NCI-H146 treated with DMSO at 0.1 percent for 48 hours (cell line): Measurements from ENCODE around the gene NDUFB4.

ENCODE experiments used
- DNase-seq: peaks from one replicate; lab custom pipeline; 2025; ENCODE audit not compliant: unreplicated experiment; lab: John Stamatoyannopoulos, UW

The NDUFB4 gene

DNA sequence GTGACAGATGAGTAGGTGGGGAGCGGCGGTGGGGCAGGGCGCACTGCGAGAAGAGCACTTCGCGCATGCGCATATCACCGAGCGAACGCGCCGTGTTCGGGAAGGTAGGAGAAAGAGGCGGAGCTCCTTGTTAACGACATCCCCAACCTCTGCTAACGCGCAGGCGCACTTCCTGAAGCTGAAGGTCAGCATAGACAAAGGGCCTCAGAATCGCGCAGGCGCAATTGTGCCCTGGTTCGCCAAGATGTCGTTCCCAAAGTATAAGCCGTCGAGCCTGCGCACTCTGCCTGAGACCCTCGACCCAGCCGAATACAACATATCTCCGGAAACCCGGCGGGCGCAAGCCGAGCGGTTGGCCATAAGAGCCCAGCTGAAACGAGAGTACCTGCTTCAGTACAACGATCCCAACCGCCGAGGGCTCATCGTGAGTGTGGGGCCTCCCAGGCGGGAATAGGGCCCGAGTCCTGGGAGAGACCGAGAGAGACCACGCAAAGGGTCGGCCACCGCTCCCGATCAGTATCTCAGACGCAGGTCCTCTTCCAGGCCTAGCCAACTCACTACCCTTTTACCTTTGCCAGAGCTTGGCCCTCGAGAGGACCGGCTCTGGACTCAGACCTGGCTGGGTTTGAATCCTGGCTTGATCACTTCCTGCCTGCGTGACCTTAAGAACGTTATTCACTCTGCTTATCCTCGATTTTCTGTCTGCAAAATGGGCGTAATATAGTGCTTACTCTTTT lies at the start of gene NDUFB4:
NDUFB4 (plus strand) TSS at position 221 of the 737 bp plus-strand sequence; CDS start at position 245, 24 bp downstream.
- peak; percentile 100 for DNase-seq

DNA sequence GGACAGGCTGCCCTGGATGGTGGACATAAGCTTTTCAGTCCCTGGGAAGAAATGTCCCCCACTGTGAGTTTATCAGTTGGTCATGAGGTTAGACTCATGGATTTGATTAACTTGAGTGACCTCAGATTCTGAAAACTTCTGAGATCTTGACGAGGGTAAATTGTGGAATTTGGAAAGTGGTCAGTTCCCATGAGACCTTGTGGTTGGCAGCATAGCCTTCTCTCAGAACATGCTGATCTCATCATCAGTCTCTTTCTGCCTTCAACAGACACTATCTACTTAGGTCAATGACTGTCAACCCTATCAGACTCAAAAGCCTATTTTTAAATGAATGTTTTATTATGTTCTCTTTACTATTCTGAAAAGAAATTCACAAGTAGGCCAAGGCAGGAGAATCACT lies 45.6 kb upstream of the NDUFB4 start:
- DNase-seq, result no peak

DNA sequence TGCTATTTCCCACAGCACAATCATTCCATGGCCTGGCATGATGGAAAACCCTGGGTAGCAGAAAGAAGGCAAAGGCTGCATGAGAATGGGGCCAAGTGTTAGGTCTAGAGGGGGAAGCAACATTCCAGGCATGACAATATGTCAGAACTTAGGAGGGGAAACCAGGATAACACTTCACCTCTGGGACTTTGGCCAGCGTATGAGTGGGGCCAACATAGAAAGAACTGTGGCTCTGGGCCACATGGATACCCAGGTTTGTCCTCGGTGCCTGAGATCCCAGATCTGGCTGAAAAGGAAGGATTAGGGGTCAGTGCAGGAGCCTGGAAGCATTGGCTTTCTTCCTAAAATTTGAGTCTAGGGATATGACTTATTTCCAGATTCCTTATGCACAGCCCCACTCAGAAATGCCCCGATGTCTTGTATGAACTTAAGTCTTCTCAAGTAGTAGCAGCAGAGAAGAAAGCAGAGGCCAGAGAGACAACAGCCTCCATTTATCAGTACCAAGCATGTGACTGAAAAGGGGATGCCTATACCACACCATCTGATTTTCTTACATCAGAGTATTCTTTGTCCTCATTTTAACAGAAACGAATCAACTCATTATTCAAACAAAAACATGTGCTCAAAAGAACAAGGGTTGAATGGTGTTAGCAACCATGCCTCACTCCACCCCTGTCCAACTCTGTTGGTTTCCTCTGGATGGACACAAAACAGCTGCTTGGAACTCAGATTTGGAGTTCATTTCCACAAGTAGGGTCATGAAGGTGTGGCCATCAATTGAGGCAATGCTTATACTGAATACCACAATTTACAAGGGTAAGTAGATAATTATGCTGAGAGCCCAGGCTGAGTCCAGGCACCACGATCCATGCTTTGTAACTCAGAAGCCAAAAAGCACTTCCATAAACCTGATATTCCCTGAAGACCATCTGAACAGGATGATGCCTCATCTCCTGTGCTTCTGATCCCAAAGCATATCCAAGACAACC lies 43.7 kb upstream of the NDUFB4 start:
- no peak for DNase-seq

DNA sequence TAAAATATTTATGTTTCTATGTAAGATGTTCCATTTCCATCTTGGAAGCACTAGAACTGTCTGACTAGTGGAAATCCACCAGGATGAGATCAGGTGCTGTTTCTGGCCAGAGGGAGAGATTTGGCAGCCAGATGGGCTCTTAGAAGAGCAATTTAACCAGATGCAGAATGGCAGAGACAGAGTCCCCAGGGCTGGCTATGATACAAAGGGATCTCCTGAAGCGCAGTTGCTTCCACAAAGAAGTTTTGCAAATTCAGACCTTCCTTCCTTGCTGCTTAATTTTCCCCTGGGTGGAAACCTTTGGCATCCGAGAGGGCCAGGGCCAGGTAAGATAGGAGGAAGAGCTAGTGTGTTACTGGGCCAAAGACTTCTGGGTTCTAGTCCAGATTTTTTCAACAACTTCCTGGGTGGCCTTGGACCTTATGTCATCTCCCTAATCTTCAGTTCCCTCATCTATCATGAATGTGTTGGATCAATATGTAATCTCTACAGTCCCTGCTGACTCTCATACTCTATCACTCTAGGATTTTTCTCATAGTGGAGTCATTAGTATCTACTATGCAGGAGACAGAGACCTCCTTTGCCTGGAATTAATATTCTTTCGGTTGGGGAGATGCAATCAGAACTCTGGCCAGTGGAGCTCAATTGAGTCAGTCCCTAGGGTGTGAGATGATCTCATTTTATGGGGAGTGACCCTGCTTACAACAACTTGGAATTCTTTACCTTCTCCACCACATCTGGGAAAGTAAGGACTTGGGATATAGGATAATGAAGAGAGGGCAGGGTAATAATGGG lies 41.1 kb upstream of the NDUFB4 start:
- no peak for DNase-seq

DNA sequence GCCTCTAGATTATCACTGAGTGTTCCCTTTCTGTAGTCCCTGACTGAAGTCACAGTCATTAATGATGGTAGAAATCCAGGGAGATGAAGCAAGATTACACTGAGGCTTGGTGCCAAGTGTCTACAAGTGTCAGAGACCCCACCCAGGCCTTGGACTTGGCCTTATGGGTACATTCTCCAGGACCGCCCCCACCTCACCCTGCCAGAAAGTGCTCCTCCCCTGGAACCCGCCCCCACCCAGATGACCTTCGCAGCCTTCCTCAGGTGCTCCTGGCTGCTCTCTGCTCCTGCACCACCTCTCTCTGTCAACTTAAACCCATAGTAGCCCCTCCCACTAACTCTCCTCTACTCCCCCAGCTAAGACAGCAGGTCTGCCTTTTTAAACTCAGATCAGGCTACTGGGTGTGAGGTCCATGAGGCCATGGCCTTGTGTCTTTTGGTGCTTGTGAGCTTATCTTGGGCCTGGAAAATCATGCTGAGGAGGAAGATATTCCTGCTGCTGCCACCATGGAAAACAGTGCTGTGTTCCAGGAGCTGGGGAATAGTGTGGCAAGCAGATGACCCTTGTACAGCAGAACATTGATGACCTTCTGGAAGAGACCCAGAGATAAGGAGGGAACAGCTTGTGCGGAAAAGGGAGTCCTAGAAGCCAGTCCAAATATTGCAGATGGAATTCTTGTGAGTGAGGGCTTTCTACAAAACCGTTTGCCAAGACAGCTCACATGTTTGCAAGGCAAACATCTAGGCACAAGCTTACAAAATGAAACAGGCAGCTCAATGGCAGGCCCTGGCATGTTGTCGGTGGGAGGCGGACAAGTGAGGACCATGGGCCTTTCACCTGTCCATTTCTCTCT lies 40.3 kb upstream of the NDUFB4 start:
- no peak for DNase-seq

GRCh38 chr3:120557115-120557514 lies 39.0 kb upstream of the NDUFB4 start:
- DNase-seq, result no peak

DNA sequence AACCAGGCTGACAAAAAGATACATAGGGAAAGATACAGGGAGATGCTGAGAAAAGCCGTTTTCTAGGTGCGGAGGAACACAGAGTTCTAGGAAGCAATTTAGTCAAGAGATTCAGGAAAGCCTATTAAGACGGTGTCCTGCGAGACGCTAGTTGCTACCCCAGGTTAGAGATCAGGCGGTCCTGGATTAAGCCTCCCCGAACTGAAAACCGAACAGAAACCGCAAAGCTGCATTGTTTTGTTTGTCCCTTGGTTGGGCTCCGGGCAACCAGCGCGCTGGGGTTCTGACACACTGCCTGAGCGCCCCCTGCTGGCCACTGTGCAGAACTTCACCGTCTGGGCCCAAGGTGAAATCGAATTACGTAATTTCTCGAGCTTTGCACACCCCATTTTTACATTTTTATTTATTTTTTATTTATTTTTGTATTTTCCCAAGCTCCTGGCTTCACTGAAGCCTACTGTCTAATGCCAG lies 37.3 kb upstream of the NDUFB4 start:
- peak; percentile 79 for DNase-seq

DNA sequence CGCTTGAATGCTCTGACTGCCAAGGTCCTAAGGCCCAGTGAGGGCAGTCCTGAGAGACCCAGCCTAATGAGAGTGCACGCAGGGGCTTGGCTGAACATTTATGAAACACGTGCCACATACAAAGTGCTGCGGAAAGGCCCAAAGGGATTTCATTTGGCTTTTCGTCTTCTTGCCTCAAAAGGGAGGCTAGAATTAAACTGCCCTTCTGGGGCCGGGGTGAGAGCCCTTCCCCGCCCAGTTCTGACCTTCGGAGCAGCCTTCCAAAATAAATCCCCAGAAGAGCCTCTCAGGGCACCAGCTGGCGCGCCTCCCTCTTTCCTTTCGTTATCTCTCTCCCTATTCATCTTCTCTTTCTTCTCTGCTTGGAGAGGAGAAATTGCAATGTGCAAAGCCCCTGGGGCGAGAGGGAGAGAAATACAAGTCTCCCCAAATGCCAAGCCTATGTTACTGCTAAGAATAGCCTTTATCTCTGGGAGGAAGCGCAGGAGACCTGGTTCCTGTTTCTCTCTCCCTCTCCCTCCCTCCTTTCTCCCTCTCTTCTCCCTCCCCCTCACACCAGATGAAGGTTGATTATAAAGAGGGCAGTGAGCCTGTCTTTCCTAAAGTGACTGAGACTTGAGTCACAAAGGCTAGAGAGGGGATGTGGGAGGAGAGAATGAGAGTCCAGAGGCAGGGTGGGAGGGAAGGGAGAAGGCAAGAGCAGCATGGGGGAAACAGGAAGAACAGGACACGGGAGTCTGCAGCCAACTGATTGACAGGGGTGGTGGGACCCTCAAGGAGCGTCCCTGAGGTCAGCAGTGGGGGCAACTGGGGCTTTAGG lies 36.7 kb upstream of the NDUFB4 start:
- peak; percentile 52 for DNase-seq

DNA sequence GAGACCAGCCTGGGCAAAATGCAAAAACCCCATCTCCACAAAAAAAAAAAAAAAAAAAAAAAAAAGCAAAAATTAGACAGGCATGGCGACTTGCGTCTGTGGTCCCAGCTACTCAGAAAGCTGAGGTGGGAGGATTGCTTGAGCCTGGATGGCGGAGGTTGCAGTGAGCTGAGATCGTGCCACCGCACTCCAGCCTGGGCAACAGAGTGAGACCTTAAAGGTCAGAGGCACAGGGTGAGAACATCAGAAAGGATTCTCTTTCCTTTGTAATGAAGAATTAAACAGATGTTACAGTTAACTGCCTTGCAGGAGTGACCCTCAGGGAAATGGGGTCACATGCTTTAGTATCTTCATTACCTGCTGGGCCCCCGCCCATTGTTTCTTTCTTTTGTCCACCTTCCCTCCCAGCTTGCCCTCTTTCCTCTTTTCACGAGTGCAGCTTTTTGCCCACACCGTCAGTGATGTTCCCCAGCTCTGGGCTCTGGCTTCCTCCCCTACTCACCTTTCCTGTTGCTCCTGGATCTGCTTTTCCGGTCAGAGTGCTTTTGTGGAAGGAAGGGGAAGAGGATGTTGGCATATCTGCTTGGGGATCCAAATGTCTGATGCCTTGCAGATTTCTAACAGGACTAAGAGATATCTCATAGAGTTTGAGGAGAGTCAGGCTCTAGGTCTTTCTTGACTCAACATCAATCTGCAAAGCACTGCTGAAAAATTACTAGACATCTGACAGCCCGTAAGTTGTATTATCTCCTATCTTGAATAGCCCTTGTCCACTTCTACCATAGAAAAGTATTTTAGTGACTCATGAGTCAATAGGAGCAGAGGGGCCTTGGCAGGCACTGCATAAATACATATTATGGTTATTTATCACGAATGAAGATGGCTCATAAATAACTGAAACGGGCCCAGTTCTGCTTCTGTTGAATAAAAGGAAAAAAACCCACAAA lies 35.6 kb upstream of the NDUFB4 start:
- DNase-seq, result no peak

DNA sequence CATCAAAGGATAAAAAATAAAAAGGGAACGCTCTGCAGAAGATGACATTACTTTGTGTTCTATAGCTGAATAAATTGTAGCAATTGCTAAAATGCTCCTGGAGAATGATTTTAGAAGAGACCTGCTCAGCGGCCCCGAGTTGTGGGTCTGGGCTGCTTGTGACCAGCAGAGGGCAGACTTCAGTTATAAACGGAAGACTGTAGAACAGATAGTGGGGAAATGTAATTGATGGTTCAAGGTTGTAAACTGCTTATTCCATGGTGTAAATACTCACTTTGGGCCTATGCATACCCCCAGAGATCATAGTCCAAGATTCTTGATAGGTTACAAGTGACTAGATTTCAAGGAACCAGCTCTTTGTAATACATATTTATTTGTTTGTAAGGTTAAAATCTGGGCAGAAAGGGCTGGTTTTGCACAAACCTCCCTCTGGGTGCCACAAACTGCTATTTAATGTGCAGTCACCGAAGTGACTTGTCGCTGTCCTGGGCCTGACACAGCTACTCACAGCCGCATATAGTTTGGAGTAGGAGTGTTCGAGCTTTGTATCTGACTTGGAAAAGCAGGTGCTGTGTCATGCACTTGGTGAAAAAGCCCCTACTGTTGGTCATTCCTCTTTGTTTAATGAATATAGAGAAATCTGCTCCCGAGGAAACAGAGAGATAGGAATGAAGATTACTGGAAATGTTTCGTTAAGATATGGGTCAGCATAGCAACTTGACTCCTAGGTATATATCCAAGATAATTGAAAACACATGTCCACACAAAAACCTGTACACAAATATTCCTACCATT lies 34.7 kb upstream of the NDUFB4 start:
- DNase-seq, result peak; percentile 68

DNA sequence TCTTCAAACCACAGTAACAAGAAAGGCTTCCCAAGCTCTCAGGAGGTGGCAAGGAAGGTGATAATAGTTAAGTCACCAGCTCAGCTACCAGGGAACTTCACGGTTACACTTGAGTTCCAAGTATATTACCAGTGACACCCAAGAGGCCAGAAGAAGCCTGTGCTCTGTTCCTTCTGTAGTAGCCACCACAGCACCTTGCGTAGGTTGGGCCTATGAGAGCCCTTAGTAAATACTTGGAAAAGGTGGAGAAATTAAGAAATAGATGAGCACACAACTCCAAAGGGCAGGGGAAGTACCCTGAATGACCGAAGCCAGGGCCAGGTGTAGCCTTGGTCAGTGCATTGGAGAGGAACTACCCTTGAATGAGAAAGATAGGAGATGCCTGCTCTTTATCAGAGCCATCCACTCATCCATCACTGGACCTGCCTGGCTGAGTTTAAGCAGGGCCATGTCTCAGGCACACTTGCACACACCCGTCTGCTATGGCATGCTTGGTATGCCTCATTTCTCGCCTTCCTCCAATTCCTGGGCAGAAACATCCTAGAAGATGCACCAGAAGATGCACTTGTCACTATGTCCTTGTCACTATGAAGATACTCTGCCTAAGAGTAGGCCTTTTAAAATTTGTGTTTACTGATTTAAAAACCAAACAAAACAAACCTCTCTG lies 32.6 kb upstream of the NDUFB4 start:
- no peak for DNase-seq

- peak; percentile 2 for DNase-seq
Observed at GRCh38 chr3:120566243-120566975, 29.7 kb upstream of the NDUFB4 start.

DNA sequence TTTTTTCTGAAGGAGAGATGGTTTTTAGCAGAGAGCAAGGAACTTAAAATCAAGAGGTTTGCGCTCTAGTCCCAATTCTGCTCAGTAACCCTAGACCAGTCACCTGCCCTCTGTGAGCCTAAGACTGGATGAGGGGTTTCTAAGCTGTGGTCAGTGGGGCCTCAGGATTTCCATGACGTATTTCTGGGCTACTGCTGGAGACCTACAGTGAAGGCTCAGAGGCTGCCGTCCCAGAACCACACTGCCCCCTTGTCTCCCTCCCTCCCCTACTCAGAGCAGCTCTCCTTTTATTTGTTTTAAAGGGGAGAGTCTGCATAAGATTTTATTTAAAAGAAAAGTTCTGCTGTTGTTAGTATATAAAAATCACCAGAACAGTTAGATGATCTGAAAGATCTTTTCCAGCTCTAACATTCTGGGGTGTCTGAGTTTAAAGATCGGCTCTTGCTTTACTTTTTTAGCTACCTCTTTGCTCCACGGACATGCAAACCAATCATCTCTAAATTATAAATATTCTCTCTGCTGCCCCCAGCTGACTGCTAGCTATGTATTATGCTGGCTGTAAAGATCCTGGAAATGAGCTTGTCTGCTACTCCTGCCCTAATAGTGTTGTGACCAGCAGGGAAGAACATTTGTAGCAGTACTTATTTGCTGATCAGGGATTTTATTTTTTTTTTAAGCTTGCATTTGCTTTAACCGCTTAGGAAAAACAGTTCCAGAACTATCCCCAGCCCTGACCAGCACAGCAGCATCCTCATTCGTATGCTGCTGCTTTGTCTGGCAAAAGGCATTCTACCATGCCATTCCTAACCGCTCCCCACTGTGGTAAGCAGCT lies 28.6 kb upstream of the NDUFB4 start:
- DNase-seq, result peak; percentile 44

- DNase-seq, result no peak
Observed at GRCh38 chr3:120568202-120568531, 28.0 kb upstream of the NDUFB4 start.

DNA sequence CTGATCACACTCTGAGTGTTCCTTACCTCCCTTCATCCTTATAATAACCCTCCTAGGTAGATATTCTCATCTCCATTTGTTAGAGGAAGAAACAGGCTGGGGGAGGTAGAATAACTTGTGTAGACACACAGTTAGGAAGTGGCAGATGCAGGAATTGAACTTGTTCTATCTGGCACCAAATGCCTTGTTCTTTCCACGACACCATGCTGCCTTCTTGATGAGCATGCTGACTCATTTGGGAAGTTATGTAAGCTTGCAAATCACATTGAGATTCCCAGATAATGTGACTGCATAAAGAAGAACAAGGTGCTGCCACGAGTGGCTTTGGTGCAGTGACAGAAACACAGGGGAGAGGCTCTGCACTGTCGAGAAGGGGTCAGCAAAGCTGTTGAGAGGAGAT lies 27.5 kb upstream of the NDUFB4 start:
- DNase-seq, result no peak
